NCI-H748 (cell line): Measurements from ENCODE around the gene TMEM95.
A peak's percentile ranks its signal among the peaks of the same experiment; 100 is the strongest.

Source experiments
- DNase-seq: peaks from one replicate; lab custom pipeline; 2025; ENCODE audit not compliant: unreplicated experiment; lab: John Stamatoyannopoulos, UW

TMEM95 gene, protein sequence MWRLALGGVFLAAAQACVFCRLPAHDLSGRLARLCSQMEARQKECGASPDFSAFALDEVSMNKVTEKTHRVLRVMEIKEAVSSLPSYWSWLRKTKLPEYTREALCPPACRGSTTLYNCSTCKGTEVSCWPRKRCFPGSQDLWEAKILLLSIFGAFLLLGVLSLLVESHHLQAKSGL

GRCh38 chr17:7355053-7355452 lies at the start of gene TMEM95:
Gene TMEM95, plus strand, starts transcription at chr17:7355156. Its CDS starts 49 bp downstream, at chr17:7355205.
- DNase-seq: peak; percentile 19

GRCh38 chr17:7306911-7307685 lies 47.9 kb upstream of the TMEM95 start, which contains the start of gene EIF5A:
Gene EIF5A, plus strand, starts transcription at chr17:7307628. Its CDS starts 2,008 bp downstream, at chr17:7309636.
- peak; percentile 100 for DNase-seq

DNA sequence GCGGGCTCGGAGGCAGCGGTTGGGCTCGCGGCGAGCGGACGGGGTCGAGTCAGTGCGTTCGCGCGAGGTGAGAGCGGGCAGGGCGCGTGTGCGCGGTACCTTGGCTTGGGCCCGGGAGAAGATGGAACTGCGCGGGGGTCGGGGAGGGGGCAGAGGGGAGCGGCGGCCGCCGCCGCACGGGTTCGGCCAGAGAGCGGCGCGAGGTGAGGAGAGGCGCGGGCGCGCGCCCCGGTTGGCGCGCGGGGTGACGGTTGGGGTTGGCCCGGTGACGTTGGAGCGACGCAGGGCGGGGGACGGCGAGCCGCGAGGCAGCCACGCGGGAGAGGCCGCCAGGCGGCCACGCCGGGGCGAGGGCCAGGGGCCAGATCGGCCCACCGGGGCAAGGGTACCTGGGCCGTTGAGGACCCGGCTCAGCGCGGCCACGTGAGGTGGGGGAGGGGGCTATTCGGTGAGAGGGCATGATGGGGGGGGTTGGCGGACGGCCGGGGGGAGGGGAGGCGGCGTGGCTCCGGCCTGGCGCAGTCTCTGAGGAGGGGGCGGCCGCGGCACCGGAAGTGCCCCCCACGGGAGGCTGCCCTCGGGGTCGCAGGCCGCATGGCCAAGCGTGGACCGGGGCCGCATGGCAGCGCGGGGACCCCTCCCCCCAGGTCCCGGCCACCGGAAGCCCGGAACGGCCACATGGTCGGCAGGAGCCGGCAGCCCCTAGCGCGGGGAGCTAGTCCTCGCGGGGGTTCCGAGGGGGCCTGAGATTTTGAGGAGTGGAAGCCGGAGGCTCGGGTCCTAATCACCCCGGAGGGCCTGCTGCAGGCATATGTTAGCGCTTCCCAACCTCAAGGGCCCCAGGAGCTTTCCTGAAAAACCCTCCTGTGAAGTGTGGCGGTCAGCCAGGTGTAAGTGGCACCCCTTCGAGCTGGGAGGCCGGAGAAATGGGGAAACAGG lies 47.0 kb upstream of the TMEM95 start:
- peak; percentile 61 for DNase-seq

DNA sequence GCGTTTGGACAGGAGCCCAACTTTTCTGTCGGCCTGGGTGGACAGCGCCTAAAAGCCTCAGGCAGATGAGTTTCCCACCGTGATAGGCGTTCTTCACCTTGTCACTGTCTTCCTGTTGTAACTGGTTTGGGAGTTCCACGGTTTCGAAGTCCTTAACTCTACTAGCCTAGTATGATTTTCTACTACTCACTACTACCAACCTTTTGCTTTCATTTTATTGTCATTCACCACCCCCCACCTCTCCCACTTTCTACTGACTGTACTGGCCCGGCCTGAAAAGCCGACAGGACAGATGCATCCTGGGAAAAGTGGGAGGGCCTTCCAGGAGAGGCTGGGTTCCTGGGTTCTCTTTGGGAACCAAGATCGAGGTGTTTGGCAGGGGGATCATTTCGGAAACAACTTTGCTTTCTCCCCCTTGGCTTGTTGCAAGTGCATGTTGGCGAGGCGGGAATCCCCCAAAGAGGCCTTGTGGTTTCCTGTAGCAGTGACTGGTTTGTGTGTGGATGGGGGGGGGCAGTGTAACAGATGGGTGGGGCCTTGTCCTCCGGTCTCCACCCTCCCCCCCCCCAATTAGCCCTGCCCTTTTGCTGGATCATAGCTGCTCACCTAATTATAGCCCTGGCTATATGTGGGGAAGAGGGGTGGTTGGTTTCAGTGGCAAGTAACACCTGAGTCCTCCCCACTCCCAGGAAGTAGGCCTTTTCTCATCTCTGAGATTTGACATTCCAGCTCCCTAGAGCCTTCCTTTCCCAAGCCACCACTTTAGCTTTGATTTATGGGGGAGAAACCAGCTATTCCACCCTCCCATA lies 46.1 kb upstream of the TMEM95 start:
- peak; percentile 84 for DNase-seq

GRCh38 chr17:7309628-7310027 lies 45.3 kb upstream of the TMEM95 start:
- no peak for DNase-seq

DNA sequence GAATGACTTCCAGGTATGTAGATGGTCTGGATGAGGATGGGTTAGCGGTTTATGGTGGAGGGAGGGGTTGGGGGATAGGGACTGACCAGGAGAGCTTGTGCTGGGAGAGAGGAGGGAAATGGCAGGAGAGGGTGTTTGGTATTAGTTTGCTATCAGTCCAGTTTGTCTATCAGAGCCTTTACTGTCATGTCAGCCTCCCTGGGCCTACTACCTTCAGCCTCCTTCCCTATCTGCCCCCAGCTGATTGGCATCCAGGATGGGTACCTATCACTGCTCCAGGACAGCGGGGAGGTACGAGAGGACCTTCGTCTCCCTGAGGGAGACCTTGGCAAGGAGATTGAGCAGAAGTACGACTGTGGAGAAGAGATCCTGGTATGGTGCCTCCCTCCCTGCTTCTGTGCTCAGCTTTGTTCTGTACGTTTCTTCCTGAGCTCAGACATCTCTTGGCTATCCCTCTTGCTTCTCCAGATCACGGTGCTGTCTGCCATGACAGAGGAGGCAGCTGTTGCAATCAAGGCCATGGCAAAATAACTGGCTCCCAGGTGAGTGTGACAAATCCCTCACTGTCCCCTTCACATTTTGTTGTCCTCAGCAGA lies 43.7 kb upstream of the TMEM95 start:
- DNase-seq: no peak

DNA sequence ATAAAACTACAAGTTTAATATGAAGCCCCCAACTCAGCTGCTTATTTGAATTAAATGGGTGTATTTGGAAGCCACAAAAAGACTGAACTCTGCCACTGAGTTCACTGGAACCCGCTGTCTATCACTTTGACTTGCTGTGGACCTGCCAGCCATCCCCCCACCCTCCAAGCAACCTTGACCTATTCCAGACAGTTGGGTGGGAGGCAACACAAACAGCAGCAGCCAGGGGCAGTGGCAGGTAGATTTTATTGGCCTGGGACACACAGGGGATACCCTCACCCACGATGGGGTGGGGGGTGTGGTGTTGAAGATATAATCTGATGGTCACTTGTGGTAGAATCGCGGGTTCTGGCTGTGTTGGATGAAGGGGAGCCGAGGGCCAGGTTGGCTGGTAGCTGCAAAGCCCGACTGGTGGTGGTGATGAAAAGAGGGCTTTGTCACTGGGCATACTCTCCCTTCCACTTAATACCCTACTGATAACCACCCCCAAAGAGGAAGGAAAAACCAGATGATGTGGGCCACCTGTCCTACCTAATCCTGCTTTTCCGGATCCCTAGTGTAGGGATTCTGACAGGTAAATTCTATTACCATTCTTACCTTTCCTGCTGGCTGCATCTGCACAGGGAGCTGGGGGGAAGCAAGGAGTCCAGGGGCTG lies 42.4 kb upstream of the TMEM95 start:
- no peak for DNase-seq

DNA sequence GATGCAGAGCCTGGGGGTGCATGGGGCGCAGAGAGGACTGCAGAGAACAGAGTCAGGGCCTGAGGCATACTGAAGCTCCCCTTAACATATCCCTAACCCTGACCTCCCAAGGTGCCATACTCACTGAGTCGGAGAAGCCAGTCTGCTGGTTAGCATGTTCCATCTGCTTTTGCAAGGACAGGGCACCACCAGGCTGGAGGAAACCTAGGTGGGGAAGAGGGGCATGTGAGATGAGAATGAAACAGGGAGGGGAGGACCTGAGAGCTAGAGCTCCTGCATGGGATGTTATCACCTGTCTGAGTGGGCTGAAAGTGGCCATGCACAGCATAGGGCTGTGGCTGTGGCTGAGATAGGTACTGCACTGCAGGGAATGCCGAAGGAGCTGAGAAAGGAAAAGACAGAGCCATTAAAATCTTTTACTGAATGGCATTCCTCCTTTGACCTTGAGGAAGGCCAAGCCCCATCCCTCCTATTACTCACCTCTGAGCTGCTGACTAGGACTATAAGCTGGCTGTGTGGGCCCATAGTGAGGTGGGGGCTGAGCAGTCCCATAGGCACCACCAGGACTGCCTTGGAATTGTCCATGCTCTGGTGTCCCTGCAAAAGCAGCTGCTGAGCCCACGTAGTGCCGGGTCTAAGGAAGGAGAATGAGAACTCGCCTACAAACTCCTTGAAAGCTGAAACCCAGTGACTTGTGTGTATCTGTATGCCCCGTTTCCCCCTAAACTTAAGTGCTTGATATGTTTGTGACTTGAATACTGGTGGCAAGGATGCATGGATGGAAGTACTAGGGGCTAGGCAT lies 41.7 kb upstream of the TMEM95 start:
- no peak for DNase-seq

DNA sequence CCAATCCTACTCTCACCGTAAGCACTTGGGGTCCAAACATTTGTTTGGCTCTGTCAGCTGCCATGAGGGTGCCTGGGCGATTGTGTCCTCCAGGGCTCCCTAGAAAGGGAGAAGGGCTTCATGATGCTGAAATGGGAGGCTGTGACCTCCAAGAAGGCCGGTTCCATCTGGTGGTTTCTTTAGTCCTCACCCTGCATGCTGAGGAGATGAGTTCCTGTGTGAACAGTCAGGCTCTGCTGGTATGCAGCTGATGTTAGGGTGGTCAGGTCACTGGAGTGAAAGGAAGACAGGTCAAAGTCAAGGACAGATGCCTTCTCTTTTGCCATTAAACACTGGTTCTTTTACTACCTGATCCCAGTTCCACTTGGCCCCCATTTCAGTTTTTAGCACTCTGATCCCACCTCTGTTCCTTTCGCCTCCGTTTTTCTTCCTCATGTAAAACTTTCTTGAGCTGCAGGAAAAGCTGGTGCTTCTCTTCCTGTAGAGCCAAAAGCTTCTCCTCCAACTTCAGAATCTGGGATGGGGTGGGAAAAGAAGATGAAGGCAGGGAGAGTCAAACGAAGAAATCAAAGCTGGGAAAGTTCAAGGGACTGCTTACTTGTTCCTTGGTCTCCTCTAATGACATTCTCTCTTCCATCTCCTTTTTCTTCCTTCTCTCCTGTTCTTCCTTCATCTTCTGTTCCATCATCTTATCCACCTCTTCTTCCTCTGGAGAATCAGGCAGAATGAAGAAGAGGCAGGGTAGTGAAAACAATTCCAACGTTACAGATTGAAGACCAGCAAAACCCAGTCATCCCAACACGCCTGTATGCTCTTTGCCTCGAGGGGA lies 40.9 kb upstream of the TMEM95 start:
- DNase-seq: no peak

GRCh38 chr17:7314719-7315569 lies 40.0 kb upstream of the TMEM95 start, which contains the start of gene GPS2:
Gene GPS2, minus strand, starts transcription at chr17:7315360. Its CDS starts 308 bp downstream, at chr17:7315052.
- peak; percentile 95 for DNase-seq

DNA sequence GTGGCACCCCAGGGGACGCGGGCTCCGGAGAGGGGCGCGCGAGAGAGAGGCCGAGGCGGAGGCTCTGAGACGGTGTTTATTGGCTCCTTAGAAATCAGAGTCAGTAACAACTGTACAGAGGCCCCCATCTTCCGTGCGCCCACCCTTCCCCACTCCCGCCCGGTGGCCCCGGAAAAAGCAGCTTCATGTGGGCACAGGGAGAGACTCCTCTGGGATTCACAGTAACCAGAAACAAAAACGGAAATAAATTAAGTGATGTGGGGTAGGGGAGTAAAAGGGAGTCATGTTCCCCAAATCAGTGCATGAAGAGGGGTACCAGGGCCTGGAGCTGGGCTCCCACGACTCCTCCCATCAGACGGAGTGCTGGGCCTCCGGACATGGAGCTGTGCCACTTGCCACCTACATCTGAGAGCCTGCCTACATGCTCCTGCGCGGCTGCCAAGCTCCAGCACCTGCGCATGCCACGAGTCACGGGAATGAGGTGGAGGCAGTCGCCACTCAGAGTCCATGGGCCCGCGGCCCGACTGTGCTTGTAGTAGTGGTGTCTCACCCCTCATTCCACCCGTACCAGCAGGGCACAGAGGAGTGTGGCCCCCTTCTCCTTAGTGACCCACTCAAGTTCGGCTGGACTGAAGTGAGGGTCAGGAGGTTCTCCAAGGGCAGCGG lies 39.3 kb upstream of the TMEM95 start:
- peak; percentile 31 for DNase-seq

- DNase-seq: no peak
Measured at GRCh38 chr17:7317161-7317803, 37.7 kb upstream of the TMEM95 start.

DNA sequence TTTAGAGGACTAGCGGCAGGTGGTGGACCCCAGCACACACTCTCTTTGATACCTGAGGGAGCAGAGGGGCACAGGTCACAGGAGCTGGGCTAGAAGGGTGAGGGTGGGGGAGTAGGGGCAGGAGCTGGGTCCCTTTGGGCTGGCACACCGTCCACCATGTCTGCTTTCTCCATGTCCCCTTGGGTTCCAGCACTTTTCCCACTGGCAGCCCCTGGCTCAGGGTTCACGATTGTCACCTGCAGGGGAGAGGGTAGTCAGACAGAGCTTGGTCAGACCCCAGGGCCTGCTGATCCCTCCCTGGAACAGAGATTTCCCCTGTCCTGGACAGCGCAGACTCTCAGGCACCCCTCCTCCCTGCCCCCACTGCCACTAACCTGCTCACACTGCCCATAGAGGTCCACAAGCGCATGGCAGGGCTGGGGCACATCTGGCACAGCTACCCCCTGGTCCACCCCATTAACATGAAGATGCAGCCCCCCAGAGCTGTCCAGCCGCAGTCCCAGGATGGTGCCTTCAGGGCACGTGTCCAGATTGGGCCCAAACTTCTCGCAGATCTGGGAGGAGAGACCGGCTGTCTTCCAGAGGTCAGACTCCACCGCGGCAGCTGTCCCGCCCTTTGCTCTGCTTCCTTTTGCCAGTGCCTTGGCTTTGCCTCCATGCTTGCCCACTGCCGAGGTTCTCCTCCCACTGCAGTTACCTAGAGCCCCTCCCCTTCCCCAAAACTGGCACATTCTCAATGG lies 36.7 kb upstream of the TMEM95 start:
- DNase-seq: no peak

GRCh38 chr17:7321466-7321865 lies 33.5 kb upstream of the TMEM95 start:
- no peak for DNase-seq

GRCh38 chr17:7322520-7323194 lies 32.3 kb upstream of the TMEM95 start:
- DNase-seq: no peak
